Measurements from ENCODE around the gene MTMR2.

GRCh38 chr11:95918056-95918455 lies 5.9 kb downstream of the MTMR2 start:
- TF ChIP-seq YY1 (IDR thresholded peaks at IDR 0.05; ENCODE audit: insufficient read depth, insufficient read length) = no peak
- no peak for TF ChIP-seq ZNF274 (IDR thresholded peaks at IDR 0.05; ENCODE audit: low read depth, low read length)
- TF ChIP-seq SUZ12 (IDR thresholded peaks at IDR 0.05; ENCODE audit: extremely low read depth, insufficient read depth, insufficient read length) = no peak
